K562 (cell line): ENCODE data around the gene CDK9. TPM values are rescaled to one million over a fixed set of nuclear protein-coding genes. Genes with fewer than 3 reads are reported as not detected.

ENCODE experiments used
- CBX1 ChIP-seq: sonication (generic); IDR thresholded peaks from 2 replicates; pipeline ENCODE4 v1.6.1; 2016; ENCODE audit warnings: antibody characterized with exemption, low read depth, mild to moderate bottlenecking
- FOXM1 ChIP-seq, 2 experiments: fragments of 450-650 bp in 1 of 2; sonication (generic) in 1 of 2; formaldehyde crosslinking in 1 of 2; IDR thresholded peaks; 2 replicates each; pipeline versions ENCODE4 v1.6.1 to v1.9.0; 2017 to 2022; ENCODE audit warnings: low read depth in 2 of 2, mild to moderate bottlenecking in 2 of 2, missing genetic modification reagents in 1 of 2, moderate library complexity in 1 of 2
- NCOR1 ChIP-seq: fragments of 450-650 bp; IDR thresholded peaks from 2 replicates; pipeline ENCODE4 v1.6.1; 2016; ENCODE audit warnings: mild to moderate bottlenecking, moderate library complexity
- PHTF2 ChIP-seq: fragments of 250-450 bp; sonication (Bioruptor Pico); IDR thresholded peaks from 2 replicates; pipeline ENCODE4 v1.5.0; 2021; ENCODE audit warnings: mild to moderate bottlenecking
- POLR2AphosphoS2 ChIP-seq: IDR thresholded peaks from 2 replicates; pipeline ENCODE4 v1.6.1; 2012; ENCODE audit warnings: low read length, improper control_type of control experiment
- RB1 ChIP-seq: fragments of 450-650 bp; IDR thresholded peaks from 2 replicates; pipeline ENCODE4 v1.6.1; 2017; ENCODE audit warnings: low read depth, mild to moderate bottlenecking
- RBM17 ChIP-seq: fragments of 200-400 bp; formaldehyde crosslinking; IDR thresholded peaks from 2 replicates; pipeline ENCODE4 v1.6.1; 2017; ENCODE audit warnings: low read depth, mild to moderate bottlenecking, low read length, borderline replicate concordance
- RFX7 ChIP-seq: fragments of 250-450 bp; sonication (Bioruptor Pico); IDR thresholded peaks from 2 replicates; pipeline ENCODE4 v1.5.1; 2021; ENCODE audit warnings: mild to moderate bottlenecking
- SP1 ChIP-seq: sonication (generic); formaldehyde crosslinking; IDR thresholded peaks from 2 replicates; pipeline ENCODE4 v1.8.1; 2022; ENCODE audit warnings: mild to moderate bottlenecking, missing genetic modification reagents
- TRIM24 ChIP-seq, 2 experiments: fragments of 450-650 bp; IDR thresholded peaks; 2 replicates each; pipeline ENCODE4 v1.6.1; 2016
- UBTF ChIP-seq, 2 experiments: IDR thresholded peaks; 2 replicates each; pipeline ENCODE4 v1.6.1; 2012; ENCODE audit warnings: improper control_type of control experiment in 2 of 2, low read depth in 2 of 2, low read length in 2 of 2, borderline replicate concordance in 1 of 2
- XRCC5 ChIP-seq: fragments of 200-400 bp; formaldehyde crosslinking; IDR thresholded peaks from 2 replicates; pipeline ENCODE4 v1.6.1; 2017; ENCODE audit warnings: low read depth, mild to moderate bottlenecking, low read length
- ZBED1 ChIP-seq: IDR thresholded peaks from 2 replicates; pipeline ENCODE4 v1.6.1; 2014
- ZHX1 ChIP-seq: fragments of 150-350 bp; conservative IDR thresholded peaks from 2 replicates; pipeline ENCODE4 v1.6.1; 2014; ENCODE audit warnings: low read length
- ZNF165 ChIP-seq: fragments of 250-450 bp; sonication (Bioruptor Pico); IDR thresholded peaks from 2 replicates; pipeline ENCODE4 v1.4.0; 2020; ENCODE audit warnings: borderline replicate concordance
- ZNF239 ChIP-seq: fragments of 250-450 bp; sonication (Bioruptor Pico); IDR thresholded peaks from 2 replicates; pipeline ENCODE4 v1.4.0; 2020; ENCODE audit warnings: mild to moderate bottlenecking
- ZNF316 ChIP-seq: fragments of 450-650 bp; IDR thresholded peaks from 2 replicates; pipeline ENCODE4 v1.6.1; 2016
- ZNF586 ChIP-seq: fragments of 450-650 bp; formaldehyde crosslinking; conservative IDR thresholded peaks from 2 replicates; pipeline ENCODE4 v1.4.0; 2020; ENCODE audit warnings: mild to moderate bottlenecking, moderate library complexity
- ZNF766 ChIP-seq: fragments of 200-800 bp; sonication (Bioruptor generic); conservative IDR thresholded peaks from 2 replicates; pipeline ENCODE4 v1.6.1; 2016; ENCODE audit warnings: missing genetic modification characterization, missing compliant biosample characterization
- polyA plus RNA-seq, 8 experiments: library from polyadenylated mRNA; depleted of rRNA in 4 of 8; stranded (reverse) in 5 of 8; unstranded in 3 of 8; fragments of >200 nt; fragmentation: Nextera tagmentation in 2 of 8; fragmentation: Illumina TruSeq in 1 of 8; extraction: Ambion mirVana in 2 of 8; extraction: Trizol in 1 of 8; gene quantifications; 2 replicates each; pipeline versions ENCODE4 v1.2.1 to v1.2.3, GENCODE V29; 2011 to 2014; ENCODE audit warnings: inconsistent platforms in 1 of 8, missing spikeins in 1 of 8
- total RNA-seq, 7 experiments: library from RNA; depleted of rRNA in 6 of 7; stranded (reverse); fragments of >200 nt in 6 of 7; fragmentation: Illumina TruSeq in 2 of 7; extraction: Trizol in 2 of 7; gene quantifications; 2 replicates each; pipeline versions ENCODE4 v1.2.1 to v1.2.3, GENCODE V29; 2011 to 2021; ENCODE audit warnings: low replicate concordance in 1 of 7
- TF ChIP-seq, protein P1 (sequence below): fragments of 450-650 bp; formaldehyde crosslinking; IDR thresholded peaks from 2 replicates; pipeline ENCODE4 v1.4.0; 2022; ENCODE audit warnings: missing genetic modification characterization

Gene CDK9
- total and polyA plus RNA-seq, 9 of the 15 experiments (the other 6 are each of a cell fraction or from before 2014, with no cell fraction given), result 4.2 to 78.6 (median 33.0) TPM

- peak; percentile 71; a peak in 2 of 4 replicates for TF ChIP-seq UBTF (IDR thresholded peaks at IDR 0.05; ENCODE audit: borderline replicate concordance in 1 of 2, low read depth in 2 of 2, low read length in 2 of 2)
- TF ChIP-seq PHTF2 (CRISPR knock-in tag), result no peak
- no peak for TF ChIP-seq ZBED1
- no peak; the same call in 1 of the 2 replicates for TF ChIP-seq SP1 (CRISPR knock-in tag)
- no peak for TF ChIP-seq ZNF586 (CRISPR knock-in tag)
- TF ChIP-seq CBX1, result no peak; the same call in 1 of the 2 replicates
- TF ChIP-seq ZHX1, result no peak
- TF ChIP-seq TRIM24 (IDR thresholded peaks at IDR 0.05), result peak in 1 of 2 experiments; percentile 72; a peak in 2 of 4 replicates
- TF ChIP-seq XRCC5, result peak; percentile 80
- TF ChIP-seq ZNF239 (CRISPR knock-in tag), result no peak
- peak; percentile 30 for TF ChIP-seq RB1
- TF ChIP-seq, protein P1, sequence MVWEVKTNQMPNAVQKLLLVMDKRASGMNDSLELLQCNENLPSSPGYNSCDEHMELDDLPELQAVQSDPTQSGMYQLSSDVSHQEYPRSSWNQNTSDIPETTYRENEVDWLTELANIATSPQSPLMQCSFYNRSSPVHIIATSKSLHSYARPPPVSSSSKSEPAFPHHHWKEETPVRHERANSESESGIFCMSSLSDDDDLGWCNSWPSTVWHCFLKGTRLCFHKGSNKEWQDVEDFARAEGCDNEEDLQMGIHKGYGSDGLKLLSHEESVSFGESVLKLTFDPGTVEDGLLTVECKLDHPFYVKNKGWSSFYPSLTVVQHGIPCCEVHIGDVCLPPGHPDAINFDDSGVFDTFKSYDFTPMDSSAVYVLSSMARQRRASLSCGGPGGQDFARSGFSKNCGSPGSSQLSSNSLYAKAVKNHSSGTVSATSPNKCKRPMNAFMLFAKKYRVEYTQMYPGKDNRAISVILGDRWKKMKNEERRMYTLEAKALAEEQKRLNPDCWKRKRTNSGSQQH, result no peak
- TF ChIP-seq RFX7 (CRISPR knock-in tag), result no peak
- TF ChIP-seq ZNF766 (CRISPR knock-in tag), result 0 out of 2 replicates have a peak, but pooled peaks have one; percentile 30
- TF ChIP-seq NCOR1, result 0 out of 2 replicates have a peak, but pooled peaks have one; percentile 10
- TF ChIP-seq RBM17, result no peak
- no peak for TF ChIP-seq FOXM1 (IDR thresholded peaks at IDR 0.05; ENCODE audit: low read depth)
- TF ChIP-seq FOXM1 (CRISPR knock-in tag; IDR thresholded peaks at IDR 0.05; ENCODE audit: low read depth), result no peak
- 0 out of 2 replicates have a peak, but pooled peaks have one; percentile 6 for TF ChIP-seq ZNF316
- TF ChIP-seq POLR2AphosphoS2, result no peak
- no peak for TF ChIP-seq ZNF165 (CRISPR knock-in tag)
These were observed at the start of gene CDK9 (continued) for GRCh38 chr9:127785933-127786772.
